Upper lobe of left lung (tissue), 4 donors: ENCODE results near the gene TRAF1.

Experiments used
- POLR2A ChIP-seq, 4 donors: fragments of 450-650 bp; IDR thresholded peaks; one replicate each; pipeline ENCODE4 v1.5.1; 2016 to 2017; ENCODE audit warnings: antibody characterized with exemption in 4 of 4, mild to moderate bottlenecking in 2 of 4
- TF ChIP-seq, protein P1 (sequence below), 6 experiments: fragments of 450-650 bp in 4 of 6; fragments of 200-600 bp in 2 of 6; sonication (generic) in 2 of 6; IDR thresholded peaks; one replicate each; pipeline ENCODE4 v1.5.1; 2016 to 2019; ENCODE audit warnings: antibody characterized with exemption in 6 of 6

DNA sequence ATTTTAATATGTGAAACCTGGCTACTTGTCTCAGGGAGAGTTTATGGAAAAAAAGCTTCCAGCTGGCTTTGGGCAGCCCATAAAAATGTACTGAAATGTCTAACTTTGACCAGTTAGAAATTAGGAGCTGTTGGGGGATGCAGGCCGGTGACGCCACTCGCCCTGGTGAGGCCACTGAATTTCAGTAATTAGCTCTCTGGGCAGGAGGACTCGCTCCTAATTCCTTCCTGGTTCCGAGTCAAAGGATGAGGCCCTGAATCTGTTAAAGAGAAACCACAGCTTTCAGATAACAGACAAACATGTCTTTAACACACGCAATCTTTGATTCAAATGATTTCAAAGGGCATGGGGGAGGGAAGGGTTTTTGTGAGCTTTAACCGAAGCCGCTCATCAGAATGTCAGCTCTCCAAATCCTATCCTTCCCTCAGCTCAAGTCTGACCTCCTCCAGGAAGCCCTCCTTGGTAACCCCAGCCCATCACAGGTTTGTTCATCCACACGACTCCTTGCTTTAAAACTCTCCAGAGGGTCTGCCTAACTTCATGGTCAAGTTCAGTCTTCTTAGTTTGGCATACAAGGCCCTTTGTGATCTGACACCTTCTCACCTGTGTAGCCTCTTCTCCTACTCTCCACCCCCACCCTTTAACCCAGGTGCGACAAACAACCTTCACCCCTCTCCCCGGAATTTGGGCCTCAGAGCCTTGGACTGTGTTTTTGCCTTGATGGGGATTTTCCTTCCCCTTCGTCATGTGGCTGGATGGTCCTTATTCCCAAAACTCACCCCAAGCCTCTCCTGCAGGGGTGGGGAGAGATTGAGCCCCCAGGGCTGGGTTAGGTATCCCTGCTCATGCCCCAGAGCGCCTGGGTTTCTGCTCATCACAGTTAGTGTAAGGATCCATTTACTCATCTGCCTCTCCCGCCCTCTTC lies 36.0 kb downstream of the TRAF1 start:
- TF ChIP-seq, protein P1, sequence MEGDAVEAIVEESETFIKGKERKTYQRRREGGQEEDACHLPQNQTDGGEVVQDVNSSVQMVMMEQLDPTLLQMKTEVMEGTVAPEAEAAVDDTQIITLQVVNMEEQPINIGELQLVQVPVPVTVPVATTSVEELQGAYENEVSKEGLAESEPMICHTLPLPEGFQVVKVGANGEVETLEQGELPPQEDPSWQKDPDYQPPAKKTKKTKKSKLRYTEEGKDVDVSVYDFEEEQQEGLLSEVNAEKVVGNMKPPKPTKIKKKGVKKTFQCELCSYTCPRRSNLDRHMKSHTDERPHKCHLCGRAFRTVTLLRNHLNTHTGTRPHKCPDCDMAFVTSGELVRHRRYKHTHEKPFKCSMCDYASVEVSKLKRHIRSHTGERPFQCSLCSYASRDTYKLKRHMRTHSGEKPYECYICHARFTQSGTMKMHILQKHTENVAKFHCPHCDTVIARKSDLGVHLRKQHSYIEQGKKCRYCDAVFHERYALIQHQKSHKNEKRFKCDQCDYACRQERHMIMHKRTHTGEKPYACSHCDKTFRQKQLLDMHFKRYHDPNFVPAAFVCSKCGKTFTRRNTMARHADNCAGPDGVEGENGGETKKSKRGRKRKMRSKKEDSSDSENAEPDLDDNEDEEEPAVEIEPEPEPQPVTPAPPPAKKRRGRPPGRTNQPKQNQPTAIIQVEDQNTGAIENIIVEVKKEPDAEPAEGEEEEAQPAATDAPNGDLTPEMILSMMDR (IDR thresholded peaks at IDR 0.05), result no peak
- TF ChIP-seq POLR2A (IDR thresholded peaks at IDR 0.05), result no peak
